K562 (cell line): ENCODE measurements around the gene EVL.

ENCODE experiments used
- CHD1 ChIP-seq: fragments of 200-600 bp; sonication (generic); IDR thresholded peaks from one replicate; pipeline ENCODE4 v1.6.1; 2012; ENCODE audit warnings: mild to moderate bottlenecking, moderate library complexity, low read length, inconsistent platforms
- EP300 ChIP-seq: IDR thresholded peaks from 2 replicates; pipeline ENCODE4 v1.6.1; 2012; ENCODE audit warnings: low read length, improper control_type of control experiment
- NEUROD1 ChIP-seq: fragments of 150-350 bp; IDR thresholded peaks from 2 replicates; pipeline ENCODE4 v1.6.1; 2014; ENCODE audit warnings: borderline replicate concordance, low read length, low read depth; ENCODE audit not compliant: partially characterized antibody
- SMARCE1 ChIP-seq: fragments of 450-650 bp; IDR thresholded peaks from 2 replicates; pipeline ENCODE4 v1.7.1; 2016; ENCODE audit warnings: mild to moderate bottlenecking
- TEAD2 ChIP-seq: fragments of 450-650 bp; IDR thresholded peaks from 2 replicates; pipeline ENCODE4 v1.6.1; 2016; ENCODE audit warnings: missing genetic modification characterization, control low read depth, missing compliant biosample characterization
- ZKSCAN1 ChIP-seq: fragments of 150-350 bp; IDR thresholded peaks from 2 replicates; pipeline ENCODE4 v1.6.1; 2016; ENCODE audit warnings: low read depth, low read length
- ZNF174 ChIP-seq: fragments of 250-450 bp; sonication (Bioruptor Pico); IDR thresholded peaks from 2 replicates; pipeline ENCODE4 v1.4.0; 2020; ENCODE audit warnings: mild to moderate bottlenecking
- TF ChIP-seq, protein P1 (sequence below): fragments of 250-450 bp; sonication (Bioruptor Pico); IDR thresholded peaks from 2 replicates; pipeline ENCODE4 v1.4.0; 2020
- TF ChIP-seq, protein P2 (sequence below), 3 experiments: IDR thresholded peaks in 2 of 3; conservative IDR thresholded peaks in 1 of 3; 2 replicates each; pipeline ENCODE4 v1.5.1; 2011 to 2012; ENCODE audit warnings: low read length in 3 of 3, mild to moderate bottlenecking in 3 of 3, control low read depth in 2 of 3, improper control_type of control experiment in 1 of 3, inconsistent platforms in 1 of 3, low read depth in 1 of 3, mixed read lengths in 1 of 3, moderate library complexity in 1 of 3; ENCODE audit not compliant: insufficient read depth in 2 of 3
- TF ChIP-seq, protein P3 (sequence below), 2 experiments: fragments of 450-650 bp; formaldehyde crosslinking in 1 of 2; IDR thresholded peaks; 2 replicates each; pipeline versions ENCODE4 v1.4.0 to v1.6.1; 2014 to 2020; ENCODE audit warnings: mild to moderate bottlenecking in 2 of 2, borderline replicate concordance in 1 of 2, low read depth in 1 of 2
- TF ChIP-seq, protein P4 (sequence below): fragments of 450-650 bp; IDR thresholded peaks from 2 replicates; pipeline ENCODE4 v1.6.1; 2016; ENCODE audit warnings: low read depth, mild to moderate bottlenecking, moderate library complexity
- TF ChIP-seq, protein P5 (sequence below): fragments of 200-400 bp; formaldehyde crosslinking; IDR thresholded peaks from 2 replicates; pipeline ENCODE4 v1.6.1; 2017; ENCODE audit warnings: mild to moderate bottlenecking, low read depth, low read length, moderate library complexity

DNA sequence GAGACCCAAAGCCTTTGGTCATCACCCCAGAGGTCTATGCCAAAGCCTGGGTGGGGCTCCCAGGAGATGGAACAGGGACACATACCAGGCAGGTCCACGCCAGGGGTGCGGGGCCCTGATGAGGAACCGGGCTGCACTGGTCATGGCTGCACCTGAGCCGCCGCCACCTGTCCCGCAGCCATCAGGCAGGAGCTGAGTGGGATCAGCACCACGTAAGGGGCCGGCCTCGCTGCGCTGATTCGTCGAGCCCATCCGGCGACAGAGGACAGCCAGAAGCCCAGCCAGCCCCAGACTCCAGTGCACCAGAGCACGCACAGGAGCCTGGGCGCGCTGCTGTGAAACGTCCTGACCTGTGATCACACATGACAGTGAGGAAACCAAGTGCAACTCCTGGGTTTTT lies 78.3 kb downstream of the EVL start:
- TF ChIP-seq, protein P1, sequence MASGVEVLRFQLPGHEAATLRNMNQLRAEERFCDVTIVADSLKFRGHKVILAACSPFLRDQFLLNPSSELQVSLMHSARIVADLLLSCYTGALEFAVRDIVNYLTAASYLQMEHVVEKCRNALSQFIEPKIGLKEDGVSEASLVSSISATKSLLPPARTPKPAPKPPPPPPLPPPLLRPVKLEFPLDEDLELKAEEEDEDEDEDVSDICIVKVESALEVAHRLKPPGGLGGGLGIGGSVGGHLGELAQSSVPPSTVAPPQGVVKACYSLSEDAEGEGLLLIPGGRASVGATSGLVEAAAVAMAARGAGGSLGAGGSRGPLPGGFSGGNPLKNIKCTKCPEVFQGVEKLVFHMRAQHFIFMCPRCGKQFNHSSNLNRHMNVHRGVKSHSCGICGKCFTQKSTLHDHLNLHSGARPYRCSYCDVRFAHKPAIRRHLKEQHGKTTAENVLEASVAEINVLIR (CRISPR knock-in tag), result no peak
- TF ChIP-seq SMARCE1 (no peak), NEUROD1 (no peak), ZKSCAN1 (no peak), TEAD2 (tag) (no peak), EP300 (no peak), CHD1 (no peak), ZNF174 (no peak)
- TF ChIP-seq, protein P2, sequence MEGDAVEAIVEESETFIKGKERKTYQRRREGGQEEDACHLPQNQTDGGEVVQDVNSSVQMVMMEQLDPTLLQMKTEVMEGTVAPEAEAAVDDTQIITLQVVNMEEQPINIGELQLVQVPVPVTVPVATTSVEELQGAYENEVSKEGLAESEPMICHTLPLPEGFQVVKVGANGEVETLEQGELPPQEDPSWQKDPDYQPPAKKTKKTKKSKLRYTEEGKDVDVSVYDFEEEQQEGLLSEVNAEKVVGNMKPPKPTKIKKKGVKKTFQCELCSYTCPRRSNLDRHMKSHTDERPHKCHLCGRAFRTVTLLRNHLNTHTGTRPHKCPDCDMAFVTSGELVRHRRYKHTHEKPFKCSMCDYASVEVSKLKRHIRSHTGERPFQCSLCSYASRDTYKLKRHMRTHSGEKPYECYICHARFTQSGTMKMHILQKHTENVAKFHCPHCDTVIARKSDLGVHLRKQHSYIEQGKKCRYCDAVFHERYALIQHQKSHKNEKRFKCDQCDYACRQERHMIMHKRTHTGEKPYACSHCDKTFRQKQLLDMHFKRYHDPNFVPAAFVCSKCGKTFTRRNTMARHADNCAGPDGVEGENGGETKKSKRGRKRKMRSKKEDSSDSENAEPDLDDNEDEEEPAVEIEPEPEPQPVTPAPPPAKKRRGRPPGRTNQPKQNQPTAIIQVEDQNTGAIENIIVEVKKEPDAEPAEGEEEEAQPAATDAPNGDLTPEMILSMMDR (IDR thresholded peaks at IDR 0.05 in 2 of 3, conservative IDR thresholded peaks at IDR 0.05 in 1 of 3; ENCODE audit: insufficient read depth in 2 of 3, low read depth in 1 of 3, low read length in 3 of 3), result no peak
- TF ChIP-seq, protein P3, sequence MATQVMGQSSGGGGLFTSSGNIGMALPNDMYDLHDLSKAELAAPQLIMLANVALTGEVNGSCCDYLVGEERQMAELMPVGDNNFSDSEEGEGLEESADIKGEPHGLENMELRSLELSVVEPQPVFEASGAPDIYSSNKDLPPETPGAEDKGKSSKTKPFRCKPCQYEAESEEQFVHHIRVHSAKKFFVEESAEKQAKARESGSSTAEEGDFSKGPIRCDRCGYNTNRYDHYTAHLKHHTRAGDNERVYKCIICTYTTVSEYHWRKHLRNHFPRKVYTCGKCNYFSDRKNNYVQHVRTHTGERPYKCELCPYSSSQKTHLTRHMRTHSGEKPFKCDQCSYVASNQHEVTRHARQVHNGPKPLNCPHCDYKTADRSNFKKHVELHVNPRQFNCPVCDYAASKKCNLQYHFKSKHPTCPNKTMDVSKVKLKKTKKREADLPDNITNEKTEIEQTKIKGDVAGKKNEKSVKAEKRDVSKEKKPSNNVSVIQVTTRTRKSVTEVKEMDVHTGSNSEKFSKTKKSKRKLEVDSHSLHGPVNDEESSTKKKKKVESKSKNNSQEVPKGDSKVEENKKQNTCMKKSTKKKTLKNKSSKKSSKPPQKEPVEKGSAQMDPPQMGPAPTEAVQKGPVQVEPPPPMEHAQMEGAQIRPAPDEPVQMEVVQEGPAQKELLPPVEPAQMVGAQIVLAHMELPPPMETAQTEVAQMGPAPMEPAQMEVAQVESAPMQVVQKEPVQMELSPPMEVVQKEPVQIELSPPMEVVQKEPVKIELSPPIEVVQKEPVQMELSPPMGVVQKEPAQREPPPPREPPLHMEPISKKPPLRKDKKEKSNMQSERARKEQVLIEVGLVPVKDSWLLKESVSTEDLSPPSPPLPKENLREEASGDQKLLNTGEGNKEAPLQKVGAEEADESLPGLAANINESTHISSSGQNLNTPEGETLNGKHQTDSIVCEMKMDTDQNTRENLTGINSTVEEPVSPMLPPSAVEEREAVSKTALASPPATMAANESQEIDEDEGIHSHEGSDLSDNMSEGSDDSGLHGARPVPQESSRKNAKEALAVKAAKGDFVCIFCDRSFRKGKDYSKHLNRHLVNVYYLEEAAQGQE (IDR thresholded peaks at IDR 0.05; ENCODE audit: borderline replicate concordance), result no peak
- TF ChIP-seq, protein P3 (CRISPR knock-in tag; IDR thresholded peaks at IDR 0.05; ENCODE audit: low read depth), result no peak
- TF ChIP-seq, protein P4, sequence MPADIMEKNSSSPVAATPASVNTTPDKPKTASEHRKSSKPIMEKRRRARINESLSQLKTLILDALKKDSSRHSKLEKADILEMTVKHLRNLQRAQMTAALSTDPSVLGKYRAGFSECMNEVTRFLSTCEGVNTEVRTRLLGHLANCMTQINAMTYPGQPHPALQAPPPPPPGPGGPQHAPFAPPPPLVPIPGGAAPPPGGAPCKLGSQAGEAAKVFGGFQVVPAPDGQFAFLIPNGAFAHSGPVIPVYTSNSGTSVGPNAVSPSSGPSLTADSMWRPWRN, result no peak
- TF ChIP-seq, protein P5, sequence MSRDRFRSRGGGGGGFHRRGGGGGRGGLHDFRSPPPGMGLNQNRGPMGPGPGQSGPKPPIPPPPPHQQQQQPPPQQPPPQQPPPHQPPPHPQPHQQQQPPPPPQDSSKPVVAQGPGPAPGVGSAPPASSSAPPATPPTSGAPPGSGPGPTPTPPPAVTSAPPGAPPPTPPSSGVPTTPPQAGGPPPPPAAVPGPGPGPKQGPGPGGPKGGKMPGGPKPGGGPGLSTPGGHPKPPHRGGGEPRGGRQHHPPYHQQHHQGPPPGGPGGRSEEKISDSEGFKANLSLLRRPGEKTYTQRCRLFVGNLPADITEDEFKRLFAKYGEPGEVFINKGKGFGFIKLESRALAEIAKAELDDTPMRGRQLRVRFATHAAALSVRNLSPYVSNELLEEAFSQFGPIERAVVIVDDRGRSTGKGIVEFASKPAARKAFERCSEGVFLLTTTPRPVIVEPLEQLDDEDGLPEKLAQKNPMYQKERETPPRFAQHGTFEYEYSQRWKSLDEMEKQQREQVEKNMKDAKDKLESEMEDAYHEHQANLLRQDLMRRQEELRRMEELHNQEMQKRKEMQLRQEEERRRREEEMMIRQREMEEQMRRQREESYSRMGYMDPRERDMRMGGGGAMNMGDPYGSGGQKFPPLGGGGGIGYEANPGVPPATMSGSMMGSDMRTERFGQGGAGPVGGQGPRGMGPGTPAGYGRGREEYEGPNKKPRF, result no peak
